Stimulated activated CD8-positive, alpha-beta memory T cell treated with anti-CD3 and anti-CD28 coated beads, Interleukin-4, amount 100 ng/mL, for 24 hours (primary cell): ENCODE results near the gene LPAR2.

Experiments used
- DNase-seq: peaks from one replicate; pipeline ENCODE4 v3.0.0-alpha.2; 2020; ENCODE audit warnings: low read depth

LPAR2 gene

DNA sequence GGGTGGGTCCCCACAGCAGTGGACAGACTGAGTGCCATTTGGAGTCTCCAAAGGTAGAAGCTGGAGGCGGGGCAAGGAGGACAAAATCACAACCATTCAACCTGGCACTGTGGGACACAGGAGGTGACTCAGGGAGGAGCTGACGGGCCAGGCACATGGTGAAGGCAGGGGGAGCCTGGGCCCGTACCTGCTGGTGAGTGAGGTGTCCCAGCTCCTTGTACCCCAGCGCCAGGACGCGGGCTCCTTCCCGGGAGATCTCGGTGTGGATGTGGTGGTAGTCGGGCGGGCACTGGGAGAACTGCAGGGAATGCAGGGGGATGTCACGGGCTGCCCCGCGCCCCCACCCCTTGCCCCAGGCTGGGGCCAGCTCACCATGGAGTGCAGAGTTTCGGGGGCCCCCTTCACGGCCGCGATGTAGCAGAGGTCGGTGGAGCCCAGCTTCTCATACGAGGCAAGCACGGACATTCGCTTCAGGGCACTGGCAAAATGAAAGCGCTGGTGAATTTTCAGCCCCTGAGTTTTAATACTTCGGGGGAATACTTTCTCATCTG lies 25.7 kb upstream of the LPAR2 start:
- DNase-seq, result no peak

DNA sequence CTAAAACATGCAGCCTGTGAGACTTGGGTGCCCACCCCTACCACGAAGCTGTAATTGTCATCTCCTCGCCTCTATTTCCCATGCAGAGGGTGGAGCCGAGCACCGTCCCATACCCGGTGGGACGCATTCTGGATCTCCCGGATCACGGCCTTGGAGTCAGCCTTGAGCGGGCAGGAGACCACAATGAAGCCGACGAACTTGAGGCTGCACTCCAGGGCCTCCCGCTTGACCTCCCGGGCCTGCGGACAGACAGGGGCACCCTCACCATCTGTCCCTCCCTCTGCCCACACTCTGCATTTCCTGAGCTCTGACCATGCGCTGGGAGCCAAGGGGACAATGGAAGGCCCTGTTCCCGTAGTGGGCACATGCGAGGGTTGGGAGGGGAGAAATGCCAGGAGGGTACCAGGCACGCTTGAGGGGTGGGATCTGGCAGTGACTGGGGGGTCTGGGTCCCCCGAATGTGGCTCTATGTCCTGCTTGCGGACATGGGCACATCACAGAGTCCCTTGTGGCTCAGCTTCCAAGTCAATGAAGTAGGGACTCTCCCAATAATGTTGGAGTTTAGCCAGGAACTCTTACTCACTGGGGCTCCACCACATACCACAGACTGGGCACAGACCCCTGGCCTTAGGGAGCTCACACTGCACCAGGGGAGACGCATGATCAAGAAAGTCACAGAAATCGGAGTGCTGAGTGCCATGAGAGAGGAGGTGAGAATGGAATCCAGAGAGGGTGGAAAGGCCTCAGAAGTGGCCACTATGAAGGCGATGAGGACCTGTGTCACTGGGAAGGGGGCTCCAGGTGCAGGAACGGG lies 24.7 kb upstream of the LPAR2 start:
- no peak for DNase-seq

DNA sequence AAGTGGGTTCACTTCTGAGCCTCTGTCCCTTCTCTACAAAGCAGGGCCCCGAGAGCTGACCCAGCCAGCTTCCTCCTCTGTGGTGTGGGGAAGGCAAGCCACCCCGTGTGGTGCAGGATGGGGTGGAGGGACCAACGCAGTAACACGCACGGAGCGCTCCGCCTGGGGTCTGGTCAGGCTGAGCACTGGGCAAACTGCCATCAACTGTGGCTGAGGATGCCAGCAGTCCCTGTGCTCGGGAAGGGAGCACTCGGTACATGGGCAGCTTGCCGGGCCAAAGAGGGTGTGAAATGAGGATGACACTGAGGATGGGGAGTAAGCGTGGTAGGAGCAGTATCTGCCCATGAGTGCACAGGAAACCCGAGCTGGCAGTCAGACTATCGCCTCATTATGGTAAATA lies 23.1 kb upstream of the LPAR2 start:
- DNase-seq, result no peak

DNA sequence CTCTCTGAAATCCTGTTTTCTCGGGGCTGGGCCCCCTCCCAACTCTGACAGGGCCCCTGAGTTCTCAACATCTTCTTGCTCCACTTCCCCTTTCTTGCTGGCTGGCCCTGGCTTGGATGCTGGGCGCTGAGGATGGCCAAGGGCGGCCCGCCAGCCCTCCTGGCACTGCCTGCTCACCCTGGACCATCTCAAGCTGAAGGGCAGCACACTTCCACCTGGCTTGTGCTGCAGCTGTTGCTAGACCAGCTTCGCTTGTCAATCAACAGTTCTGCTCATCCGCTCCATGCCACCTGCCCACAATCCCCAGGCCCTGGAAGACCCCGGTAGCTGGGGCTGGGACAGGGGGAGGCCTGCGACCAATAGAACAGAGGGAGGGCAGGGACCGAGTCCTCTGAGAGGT lies 22.3 kb upstream of the LPAR2 start:
- no peak for DNase-seq

DNA sequence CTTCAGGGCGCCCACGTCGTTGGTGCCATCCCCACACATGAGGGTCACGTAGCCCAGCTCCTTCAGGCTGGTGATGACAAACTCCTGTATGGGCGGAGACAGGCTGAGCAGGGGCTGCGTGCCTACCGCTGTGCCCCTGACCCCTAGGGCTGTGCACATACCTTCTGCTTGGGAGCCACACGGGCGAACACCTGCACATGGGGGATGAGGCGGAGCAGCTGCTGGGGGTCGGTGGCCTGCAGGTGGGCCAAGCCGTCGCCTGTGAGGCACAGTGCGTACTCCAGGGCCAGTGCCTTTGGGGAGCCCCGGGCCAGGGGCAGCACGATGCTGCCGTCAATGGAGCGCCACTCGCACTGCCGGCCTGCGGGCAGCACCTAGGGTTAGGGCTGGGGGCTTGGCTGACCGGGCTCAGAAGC lies 21.6 kb upstream of the LPAR2 start:
- DNase-seq, result no peak

DNA sequence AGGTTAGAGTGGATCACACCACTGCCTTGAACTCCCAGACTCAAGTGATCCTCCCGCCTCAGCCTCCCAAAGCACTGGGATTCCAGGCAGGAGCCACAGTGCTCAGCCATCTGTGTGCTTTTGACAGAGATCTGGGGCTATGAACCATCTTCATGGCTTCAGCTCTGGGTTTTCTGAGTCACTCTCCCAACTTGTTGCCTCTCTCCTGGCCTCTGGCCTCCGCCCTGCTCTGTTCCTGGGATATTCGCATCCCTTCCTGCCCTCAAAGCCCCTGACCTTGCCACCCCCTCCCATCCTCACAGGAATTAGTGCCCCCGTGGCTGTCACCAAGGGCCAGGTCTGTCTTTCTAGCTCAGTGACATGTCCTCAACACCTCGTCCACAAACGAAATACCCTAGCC lies 21.1 kb upstream of the LPAR2 start:
- DNase-seq, result no peak

DNA sequence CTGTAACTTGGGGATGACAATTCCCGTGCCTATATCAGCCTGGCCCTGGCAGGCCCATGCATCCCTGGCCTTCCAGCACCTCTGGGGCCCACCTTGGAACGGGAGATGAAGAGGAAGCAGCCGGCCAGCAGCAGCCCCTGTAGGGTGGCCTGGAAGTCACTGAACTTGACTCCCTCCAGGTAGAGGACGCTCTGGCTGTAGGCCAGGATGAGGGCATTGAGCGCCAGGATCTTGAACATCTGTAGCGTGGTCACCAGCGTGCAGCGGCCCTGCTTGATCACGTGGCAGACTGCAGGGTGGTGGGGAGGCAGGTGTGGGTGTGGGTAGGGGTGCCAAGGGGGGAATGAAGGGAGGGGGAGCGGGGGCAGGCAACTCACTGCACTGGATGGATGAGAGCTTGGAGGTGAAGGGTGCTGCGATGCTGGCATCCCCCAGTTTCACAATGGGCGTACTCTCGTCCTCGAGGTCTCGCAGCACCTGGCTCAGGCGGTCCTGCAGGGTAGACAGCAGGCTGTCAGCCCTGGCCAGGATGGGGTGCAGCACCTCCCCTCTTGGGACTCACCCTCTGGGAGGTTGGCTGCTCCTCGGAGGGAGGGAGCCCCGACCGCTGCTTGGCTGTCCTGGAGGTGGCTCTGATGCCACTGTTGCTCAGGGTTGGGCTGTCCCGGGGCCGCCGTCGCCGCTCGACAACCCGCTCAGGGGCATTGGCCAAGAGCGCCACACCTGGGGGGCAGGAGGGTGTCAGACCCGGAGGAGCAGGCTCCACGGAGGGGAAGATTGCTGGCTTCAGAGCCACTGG lies 19.2 kb upstream of the LPAR2 start:
- no peak for DNase-seq

DNA sequence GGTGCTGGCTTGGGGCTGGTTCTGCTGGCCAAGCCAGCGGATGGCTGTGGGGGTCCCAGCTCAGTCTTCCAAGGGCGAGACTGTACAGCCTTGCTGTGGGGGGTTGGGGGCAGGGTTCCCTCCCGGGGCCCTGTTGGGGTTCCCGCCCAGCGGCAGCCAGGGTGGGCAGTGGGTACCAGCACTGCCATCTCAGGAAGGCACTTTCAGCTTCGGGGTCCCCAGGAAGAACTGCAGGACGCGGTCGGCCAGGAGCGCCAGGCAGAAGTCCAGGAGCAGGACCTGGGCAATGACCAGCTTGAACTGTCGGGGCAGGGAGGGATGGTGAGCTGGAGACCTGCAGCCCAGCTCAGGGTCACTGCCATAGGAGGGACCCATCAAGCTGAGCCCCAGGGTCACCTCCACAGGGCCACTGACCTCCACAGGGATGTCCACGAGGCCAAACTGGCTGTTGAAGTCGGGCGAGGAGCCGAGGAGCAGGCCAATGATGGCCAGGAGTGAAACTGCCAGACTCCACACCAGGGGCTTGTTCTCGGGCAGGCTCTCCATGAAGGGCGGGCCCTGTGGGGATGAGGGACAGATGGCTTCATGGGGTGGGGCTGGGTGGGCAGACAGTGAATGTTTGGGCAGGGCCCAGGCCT lies 17.3 kb upstream of the LPAR2 start:
- no peak for DNase-seq

DNA sequence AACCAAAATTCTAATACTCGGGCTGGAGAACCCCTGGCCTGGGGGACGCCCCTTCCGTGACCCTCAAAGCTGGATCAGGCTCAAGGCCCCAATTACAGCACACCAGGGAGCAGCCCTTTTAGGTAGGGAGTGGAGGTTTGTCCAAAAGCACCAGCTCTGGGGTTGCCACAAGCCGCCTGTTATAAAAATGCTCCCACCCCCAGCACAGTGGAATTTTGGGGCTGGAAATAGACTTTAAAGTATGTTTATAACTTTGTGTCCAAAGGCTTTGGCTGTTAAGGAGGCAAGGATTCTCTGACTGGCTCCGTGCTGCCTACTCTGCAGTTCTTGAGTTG lies 16.0 kb upstream of the LPAR2 start:
- DNase-seq, result no peak

DNA sequence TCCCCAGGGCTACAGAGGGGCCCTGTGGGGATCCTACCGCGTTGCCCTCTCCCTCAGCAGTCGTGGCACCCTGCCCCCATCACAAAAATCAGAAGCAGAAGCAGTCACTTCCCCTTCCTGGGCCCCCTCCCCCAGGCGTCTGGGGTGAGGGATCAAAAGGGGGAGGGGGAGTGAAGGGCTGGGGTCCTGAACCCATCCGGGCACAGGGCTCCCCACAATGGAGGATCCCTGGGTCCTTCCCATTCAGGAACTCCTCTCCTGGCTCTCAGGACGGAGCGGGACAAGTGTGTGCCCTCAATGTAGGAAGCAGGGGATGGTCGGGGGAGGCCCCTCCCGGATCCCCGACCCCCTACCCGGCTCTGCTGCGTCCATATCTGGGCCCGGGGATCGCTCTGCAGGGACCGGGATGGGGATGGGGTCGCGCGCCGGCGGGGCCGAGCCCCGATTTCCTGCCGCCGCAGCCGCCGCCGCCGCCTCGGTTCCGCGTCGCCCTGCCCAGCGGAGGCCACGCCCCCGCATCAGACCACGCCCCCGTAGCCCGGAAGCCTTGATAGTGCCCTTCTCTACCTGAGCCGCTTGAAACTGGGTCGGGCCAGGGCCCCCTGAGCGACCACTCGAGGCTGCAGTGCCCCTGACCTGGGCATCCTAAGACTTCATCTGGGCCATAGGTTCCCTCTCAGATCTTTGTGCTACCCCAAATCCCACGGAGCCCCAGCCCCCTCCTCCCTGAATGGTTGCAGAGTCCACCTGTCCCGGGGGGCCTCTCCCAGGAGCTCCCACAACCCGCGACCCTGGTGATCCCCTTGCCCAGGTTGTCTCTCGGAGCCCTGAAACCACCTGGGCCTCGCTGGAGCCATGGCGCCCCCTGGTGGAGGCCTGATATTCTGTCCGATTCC lies 15.4 kb upstream of the LPAR2 start, which contains the start of gene GMIP:
Gene GMIP, minus strand, starts transcription at position 500 of the 896 bp plus-strand sequence. Its CDS starts 128 bp downstream, at position 372.
- peak; percentile 75 for DNase-seq

DNA sequence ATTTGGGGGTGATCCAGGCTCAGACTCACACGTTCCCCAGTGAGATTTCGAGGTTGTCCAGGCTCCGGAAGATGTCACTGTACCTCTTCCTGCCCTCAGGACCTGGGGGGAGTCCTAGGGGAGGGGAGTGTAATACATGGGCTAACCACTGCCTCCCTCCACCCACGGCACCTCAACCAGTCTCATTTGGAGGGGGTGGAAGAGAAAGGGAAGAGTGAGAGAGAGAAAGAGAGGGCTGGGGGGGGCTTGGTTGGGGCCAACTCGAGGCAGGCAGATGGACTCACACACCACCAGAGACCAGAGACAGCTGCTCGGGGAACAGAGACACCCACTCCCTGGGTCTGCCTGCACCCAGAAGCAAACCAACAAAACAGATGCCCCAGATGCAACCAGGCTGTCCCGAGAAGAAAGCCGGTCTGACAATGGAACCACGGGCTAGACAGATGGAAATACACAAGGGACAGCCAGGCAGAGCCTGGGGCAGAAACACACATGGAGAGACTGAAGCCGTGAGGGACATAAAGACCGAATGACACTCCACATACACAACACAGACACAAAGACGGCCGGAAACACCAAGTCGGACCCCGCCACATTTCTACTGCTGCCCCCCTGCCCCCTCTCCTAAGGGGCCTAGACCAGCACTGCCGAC lies 14.6 kb upstream of the LPAR2 start:
- peak; percentile 38 for DNase-seq

DNA sequence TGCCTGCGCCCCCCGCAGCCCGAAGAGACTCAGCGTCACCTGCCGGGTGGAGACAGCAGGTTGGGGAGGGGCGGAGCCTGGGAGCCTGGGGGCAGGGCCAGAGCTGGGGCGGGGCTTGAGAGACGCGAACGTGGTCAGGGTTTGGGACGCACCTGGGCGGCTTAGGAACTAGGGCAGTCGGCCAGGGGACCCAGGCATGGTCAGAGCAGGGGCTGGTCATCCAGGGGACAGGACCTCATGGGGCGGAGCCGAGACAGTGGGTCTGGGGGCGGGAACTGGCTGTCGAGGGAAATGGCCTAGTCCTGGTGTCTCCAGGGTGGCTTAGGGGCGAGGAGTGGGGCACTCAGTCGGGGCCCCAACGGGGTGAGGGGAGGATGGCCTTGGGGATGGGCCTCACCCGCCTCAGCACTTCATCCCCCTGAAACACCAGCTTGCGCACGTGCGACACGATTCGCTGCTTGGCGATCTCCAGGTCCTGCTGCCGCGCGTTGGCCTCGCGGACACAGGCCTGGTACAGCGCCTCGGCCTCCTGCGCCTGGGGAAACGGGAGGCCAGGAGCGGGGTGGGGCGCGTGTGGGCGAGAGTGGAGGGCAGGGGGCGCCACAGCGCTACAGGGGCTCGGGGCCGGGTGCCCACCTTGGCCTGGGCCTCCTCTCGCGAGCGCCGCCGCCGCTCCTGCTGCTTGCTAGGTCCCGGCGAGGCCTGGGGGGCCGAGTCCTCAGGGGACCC lies 9.7 kb upstream of the LPAR2 start:
- DNase-seq, result no peak

DNA sequence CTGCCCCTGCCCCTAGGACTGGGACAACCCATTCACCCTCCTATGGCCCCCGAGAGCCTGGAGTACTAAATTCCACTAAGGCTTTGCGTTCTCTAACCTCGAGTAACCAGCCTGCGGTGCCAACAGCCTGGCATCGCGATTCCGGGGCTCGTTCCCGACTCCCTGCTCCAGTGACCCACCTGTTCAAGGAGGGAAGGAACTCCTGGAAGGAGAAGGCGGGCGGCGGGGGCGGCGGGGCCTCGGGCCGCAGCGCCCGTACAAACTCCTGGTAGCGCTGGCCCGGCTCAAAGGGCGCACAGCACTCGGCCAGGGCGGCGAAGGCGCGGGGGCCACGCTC lies 9.1 kb upstream of the LPAR2 start:
- no peak for DNase-seq

DNA sequence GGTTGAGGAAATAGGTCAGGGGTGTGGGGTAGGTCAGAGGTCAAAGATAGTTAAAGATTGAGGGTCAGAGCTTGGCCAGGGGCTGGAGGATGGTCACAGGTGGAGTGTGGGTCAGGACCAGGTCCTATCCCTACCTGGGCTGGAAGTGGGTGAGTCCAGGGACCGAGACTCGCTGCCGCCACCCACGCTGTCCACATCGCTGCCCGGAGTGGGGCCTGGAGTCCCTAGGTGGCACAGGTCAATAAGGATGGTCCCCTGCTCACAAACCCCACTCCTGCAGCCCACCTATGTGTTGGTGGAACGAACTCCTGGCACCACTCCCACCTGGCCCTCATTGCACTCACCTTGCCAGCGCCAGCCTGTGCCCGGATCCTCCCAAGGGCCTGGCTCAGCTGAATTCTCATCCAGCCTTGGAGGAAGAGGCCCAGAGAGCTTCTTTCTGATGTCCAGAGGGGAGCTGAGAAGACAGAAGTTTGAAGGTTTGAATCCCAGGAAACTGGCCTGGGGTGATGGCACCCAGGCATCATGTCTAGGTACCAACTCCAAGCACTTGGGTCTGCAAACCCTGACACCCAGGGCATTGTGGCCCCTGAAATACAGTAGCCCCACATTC lies 8.7 kb upstream of the LPAR2 start:
- DNase-seq, result no peak

DNA sequence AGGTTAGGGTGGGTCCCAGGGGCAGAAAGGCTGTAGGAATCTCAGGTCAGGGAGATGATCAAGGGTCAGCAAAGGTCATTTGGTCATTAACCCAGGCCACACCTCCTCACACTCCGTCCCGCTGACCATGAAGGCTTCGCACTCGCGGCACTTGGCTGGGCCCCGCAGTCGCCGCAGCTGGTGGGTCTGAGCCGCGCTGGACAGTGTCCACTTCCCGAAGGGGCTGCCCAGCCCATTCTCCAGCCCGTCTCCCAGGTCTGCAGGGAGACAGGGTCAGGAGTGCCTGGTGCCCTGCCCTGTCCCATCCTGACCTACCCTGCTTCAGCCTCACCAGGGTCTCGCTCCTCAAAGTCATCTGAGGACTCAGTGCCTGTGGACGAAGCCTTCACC lies 7.3 kb upstream of the LPAR2 start:
- DNase-seq, result no peak

DNA sequence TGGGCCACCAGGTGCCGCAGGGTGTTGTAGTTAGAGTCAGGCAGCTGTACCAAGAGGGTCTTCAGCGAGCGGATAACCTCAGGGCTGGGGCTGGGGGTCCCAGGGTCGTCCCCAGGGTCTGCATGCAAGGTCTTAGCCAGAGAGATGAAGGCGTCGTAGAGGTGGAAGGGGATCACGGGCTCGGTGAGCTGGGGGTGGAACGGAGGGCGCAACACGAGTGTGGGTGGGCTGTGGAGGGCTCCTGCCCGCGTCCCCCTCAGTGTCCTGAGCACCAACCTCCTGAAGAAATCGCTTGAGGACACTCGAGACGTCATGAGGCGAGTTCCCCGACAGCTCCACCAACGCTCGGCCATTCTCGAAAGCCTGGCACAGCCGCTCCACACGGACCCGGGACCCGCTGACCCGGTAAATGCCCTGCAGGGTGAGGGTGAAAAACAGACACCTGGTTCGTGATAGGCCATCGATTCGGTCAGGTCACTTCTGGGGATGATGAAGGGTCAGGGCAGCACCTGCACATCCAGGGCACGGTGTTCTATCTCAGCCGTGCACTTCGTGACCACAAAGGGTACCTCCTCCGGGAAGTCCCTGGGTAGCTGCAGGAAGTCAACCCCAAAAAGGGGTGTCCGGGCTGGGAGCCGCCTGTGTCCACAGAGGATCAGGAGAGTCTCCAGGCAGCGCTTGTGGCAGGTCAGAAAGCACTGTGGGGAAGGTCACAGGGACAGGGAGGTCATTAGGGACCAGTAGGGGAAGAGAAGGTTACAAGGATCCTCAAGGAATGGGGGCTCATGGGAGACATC lies 6.7 kb upstream of the LPAR2 start:
- DNase-seq, result no peak

DNA sequence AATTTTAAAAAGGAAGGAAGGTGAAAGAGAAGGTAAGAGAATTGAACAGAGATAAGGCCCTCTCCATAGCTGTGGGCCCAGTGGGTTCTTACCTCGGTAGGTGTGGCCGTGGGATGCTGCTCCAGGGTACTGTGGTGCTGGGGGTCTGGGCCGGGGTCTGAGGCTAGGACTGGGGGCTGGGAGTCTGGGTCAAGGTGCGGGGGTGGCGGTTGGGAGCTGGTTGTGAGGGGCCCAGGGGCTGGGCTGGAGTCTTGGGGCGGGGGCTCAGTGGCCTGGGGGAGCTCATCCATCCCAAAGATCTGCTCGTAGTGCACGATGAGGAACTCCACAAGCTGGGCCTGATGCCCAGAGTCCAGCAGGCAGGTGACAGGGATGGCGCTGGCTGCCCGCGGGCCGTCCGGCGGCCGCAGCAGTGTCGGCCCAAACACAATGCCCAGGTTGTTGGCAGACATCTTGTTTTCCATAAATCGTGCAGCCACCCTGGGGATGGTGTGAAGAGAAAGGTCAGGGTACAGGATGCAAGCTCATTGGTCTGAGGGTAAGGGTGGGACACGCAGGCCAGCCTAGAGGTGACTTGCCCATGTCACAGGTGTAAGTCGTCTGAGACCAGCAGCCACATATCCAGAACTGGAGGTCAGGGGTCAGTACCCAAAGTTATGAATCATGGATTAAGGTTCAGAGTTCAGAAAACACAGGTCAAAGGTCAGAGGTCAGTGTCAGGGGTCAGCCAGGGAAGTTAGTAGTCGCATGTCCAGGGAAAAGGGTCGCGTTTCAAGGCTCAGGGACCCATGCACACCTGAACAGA lies 5.9 kb upstream of the LPAR2 start:
- no peak for DNase-seq

DNA sequence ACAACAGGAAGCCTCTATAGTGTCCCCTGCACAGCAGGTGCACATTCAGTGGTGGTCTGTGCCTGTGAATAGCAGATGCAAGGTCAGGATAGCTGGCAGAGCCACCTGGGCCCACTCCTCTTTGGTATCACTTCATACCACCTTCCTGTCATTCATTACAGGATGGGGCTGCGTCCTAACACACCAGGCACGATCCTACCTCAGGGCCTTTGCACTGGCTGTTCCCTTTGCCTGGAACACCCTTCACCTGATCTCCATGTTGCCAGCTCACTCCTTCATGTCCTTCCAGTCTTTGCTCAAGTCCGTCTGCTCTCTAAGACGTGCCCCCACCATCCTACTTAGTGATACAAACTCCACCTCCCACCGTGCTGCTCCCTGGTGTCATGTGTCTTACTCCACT lies 4.6 kb upstream of the LPAR2 start:
- no peak for DNase-seq
